GM21529 (cell line): ENCODE data around the gene ERCC1.

Source experiments
- ATAC-seq: cut with Tn5 transposase; IDR thresholded peaks from one replicate; pipeline ENCODE4 v1.9.1; 2021; ENCODE audit not compliant: unreplicated experiment

ERCC1 gene

GRCh38 chr19:45423589-45424190, at the start of gene ERCC1:
TSS of gene ERCC1 (minus strand) at chr19:45423917. CDS start at chr19:45423374, 543 bp downstream.
- ATAC-seq, result peak; percentile 63

GRCh38 chr19:45473367-45473681, 49.6 kb upstream of the ERCC1 start:
- no peak for ATAC-seq

- ATAC-seq, result no peak
Measured at GRCh38 chr19:45472563-45473366, 49.0 kb upstream of the ERCC1 start.

- no peak for ATAC-seq
Measured at GRCh38 chr19:45471931-45472562, 48.3 kb upstream of the ERCC1 start.

- ATAC-seq, result no peak
Measured at GRCh38 chr19:45471111-45471930, 47.6 kb upstream of the ERCC1 start.

GRCh38 chr19:45470762-45471081, 47.0 kb upstream of the ERCC1 start:
- ATAC-seq, result no peak

- no peak for ATAC-seq
Measured at GRCh38 chr19:45469945-45470761, 46.4 kb upstream of the ERCC1 start.

GRCh38 chr19:45469132-45469944, 45.6 kb upstream of the ERCC1 start:
- ATAC-seq, result peak; percentile 54

GRCh38 chr19:45468803-45469131, 45.0 kb upstream of the ERCC1 start:
- peak; percentile 20 for ATAC-seq

- ATAC-seq, result no peak
Measured at GRCh38 chr19:45468159-45468651, 44.5 kb upstream of the ERCC1 start.

- ATAC-seq, result peak; percentile 43
Measured at GRCh38 chr19:45467456-45468158, 43.9 kb upstream of the ERCC1 start, which contains the start of gene FOSB. TSS of gene FOSB (plus strand) at chr19:45467996. CDS start at chr19:45468587, 591 bp downstream.

- no peak for ATAC-seq
Measured at GRCh38 chr19:45467115-45467455, 43.4 kb upstream of the ERCC1 start.

GRCh38 chr19:45464852-45465441, 41.2 kb upstream of the ERCC1 start:
- ATAC-seq, result no peak

- ATAC-seq, result no peak
Measured at GRCh38 chr19:45464274-45464673, 40.6 kb upstream of the ERCC1 start.

GRCh38 chr19:45463241-45463640, 39.5 kb upstream of the ERCC1 start:
- ATAC-seq, result no peak

GRCh38 chr19:45462174-45462573, 38.5 kb upstream of the ERCC1 start:
- no peak for ATAC-seq

GRCh38 chr19:45460807-45461347, 37.2 kb upstream of the ERCC1 start:
- no peak for ATAC-seq

GRCh38 chr19:45457776-45458175, 34.1 kb upstream of the ERCC1 start:
- no peak for ATAC-seq

GRCh38 chr19:45456500-45456815, 32.7 kb upstream of the ERCC1 start:
- ATAC-seq, result no peak
